Endothelial cell of umbilical vein (primary cell): ENCODE data around the gene OSBPL1A.

ENCODE experiments used
- EZH2 ChIP-seq: IDR thresholded peaks from 2 replicates; pipeline ENCODE4 v1.6.1; 2012; ENCODE audit warnings: borderline replicate concordance, low read depth, mild to moderate bottlenecking, moderate library complexity, low read length, inconsistent platforms; ENCODE audit not compliant: severe bottlenecking
- FOS ChIP-seq: IDR thresholded peaks from 2 replicates; pipeline ENCODE4 v1.6.1; 2011; ENCODE audit warnings: mild to moderate bottlenecking, low read length, moderate library complexity, borderline replicate concordance; ENCODE audit not compliant: insufficient read depth
- GATA2 ChIP-seq: IDR thresholded peaks from 2 replicates; pipeline ENCODE4 v1.7.0; 2011; ENCODE audit warnings: low read depth, mild to moderate bottlenecking, moderate library complexity, mixed read lengths, low read length; ENCODE audit not compliant: insufficient read length, insufficient read depth
- JUN ChIP-seq: IDR thresholded peaks from 2 replicates; pipeline ENCODE4 v1.6.1; 2011; ENCODE audit warnings: borderline replicate concordance, low read depth; ENCODE audit not compliant: insufficient read length, insufficient read depth
- MYC ChIP-seq: IDR thresholded peaks from one replicate; pipeline ENCODE4 v1.6.1; 2011; ENCODE audit warnings: mild to moderate bottlenecking, low read depth, low read length
- POLR2A ChIP-seq: IDR thresholded peaks from 2 replicates; pipeline ENCODE4 v1.6.1; 2012; ENCODE audit warnings: low read depth, mild to moderate bottlenecking, control low read depth, low read length
- POLR2AphosphoS5 ChIP-seq: IDR thresholded peaks from 2 replicates; pipeline ENCODE4 v1.6.1; 2012; ENCODE audit warnings: low read depth, mild to moderate bottlenecking, control low read depth, low read length, moderate library complexity; ENCODE audit not compliant: insufficient read depth
- TF ChIP-seq, protein P1 (sequence below), 2 donors: IDR thresholded peaks; 1 replicate in 1 of 2; 2 replicates in 1 of 2; pipeline ENCODE4 v1.5.1; 2011; ENCODE audit warnings: low read length in 2 of 2, mild to moderate bottlenecking in 2 of 2, moderate library complexity in 2 of 2, control low read depth in 1 of 2, inconsistent platforms in 1 of 2, low read depth in 1 of 2; ENCODE audit not compliant: insufficient read depth in 1 of 2; ENCODE audit errors: extremely low read depth in 1 of 2
- TF ChIP-seq, protein P2 (sequence below): IDR thresholded peaks from 2 replicates; pipeline ENCODE4 v1.6.1; 2011; ENCODE audit not compliant: insufficient read depth, insufficient read length

DNA sequence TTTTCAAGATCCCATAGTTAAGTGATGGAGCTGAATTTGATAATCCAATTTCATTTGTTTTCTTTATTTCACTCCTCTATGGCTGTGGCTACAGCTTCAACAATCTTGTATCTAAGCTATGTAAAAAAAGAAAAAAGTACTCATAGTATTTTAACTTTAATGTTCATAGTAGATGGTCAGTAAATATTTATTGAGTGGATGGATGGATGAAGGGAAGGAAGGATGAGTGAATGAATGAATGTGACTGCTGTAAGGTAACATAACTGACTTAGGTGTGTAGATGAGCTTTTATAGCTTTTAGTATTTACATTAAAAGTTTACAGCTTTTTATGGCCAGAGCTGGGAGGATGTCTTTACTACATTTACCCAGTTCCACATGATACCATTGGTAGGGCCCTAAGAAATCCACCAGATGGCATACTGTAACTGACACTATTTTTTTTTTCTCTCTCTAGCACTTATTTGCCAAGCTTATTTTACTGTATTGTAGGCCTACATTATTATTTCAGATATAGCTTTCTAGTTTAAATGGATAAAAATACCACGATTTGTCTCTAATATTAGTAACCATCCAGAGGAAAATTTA is 49.4 kb upstream of the OSBPL1A start:
- TF ChIP-seq, protein P1, sequence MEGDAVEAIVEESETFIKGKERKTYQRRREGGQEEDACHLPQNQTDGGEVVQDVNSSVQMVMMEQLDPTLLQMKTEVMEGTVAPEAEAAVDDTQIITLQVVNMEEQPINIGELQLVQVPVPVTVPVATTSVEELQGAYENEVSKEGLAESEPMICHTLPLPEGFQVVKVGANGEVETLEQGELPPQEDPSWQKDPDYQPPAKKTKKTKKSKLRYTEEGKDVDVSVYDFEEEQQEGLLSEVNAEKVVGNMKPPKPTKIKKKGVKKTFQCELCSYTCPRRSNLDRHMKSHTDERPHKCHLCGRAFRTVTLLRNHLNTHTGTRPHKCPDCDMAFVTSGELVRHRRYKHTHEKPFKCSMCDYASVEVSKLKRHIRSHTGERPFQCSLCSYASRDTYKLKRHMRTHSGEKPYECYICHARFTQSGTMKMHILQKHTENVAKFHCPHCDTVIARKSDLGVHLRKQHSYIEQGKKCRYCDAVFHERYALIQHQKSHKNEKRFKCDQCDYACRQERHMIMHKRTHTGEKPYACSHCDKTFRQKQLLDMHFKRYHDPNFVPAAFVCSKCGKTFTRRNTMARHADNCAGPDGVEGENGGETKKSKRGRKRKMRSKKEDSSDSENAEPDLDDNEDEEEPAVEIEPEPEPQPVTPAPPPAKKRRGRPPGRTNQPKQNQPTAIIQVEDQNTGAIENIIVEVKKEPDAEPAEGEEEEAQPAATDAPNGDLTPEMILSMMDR (IDR thresholded peaks at IDR 0.05; ENCODE audit: extremely low read depth in 1 of 2, insufficient read depth in 1 of 2, low read depth in 1 of 2, low read length in 2 of 2): no peak
- TF ChIP-seq POLR2A: no peak
- TF ChIP-seq JUN: no peak
- no peak for TF ChIP-seq EZH2
- TF ChIP-seq, protein P2, sequence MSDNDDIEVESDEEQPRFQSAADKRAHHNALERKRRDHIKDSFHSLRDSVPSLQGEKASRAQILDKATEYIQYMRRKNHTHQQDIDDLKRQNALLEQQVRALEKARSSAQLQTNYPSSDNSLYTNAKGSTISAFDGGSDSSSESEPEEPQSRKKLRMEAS: no peak
- no peak for TF ChIP-seq MYC
- TF ChIP-seq GATA2: no peak
- TF ChIP-seq POLR2AphosphoS5: no peak
- no peak for TF ChIP-seq FOS
